ENCODE measurements around the gene TBC1D23. TPM values are rescaled to one million over a fixed set of nuclear protein-coding genes. Genes with fewer than 3 reads are reported as not detected.
"Not testable (repeated sequence)": the region's sequence is repeated elsewhere in the genome, so short reads cannot be mapped to it uniquely, and the experiment has no call there.

Gene TBC1D23
- total RNA-seq, 2 donors from 2014 or later = 18.3 to 23.6 TPM

GRCh38 chr3:100270215-100270583 is 9.4 kb downstream of the TBC1D23 start:
- TF ChIP-seq CTCF (IDR thresholded peaks at IDR 0.05) (no peak), POLR2AphosphoS5 (IDR thresholded peaks at IDR 0.05) (no peak), POLR2A (IDR thresholded peaks at IDR 0.05) (no peak)
- DNase-seq (ENCODE audit: low spot score) = no peak
- Histone ChIP-seq H3K4me1 (replicated peaks) (no peaks in the 10 kb centered on the region), H3K27me3 (replicated peaks; ENCODE audit: insufficient read depth) (no peaks in the 10 kb centered on the region), H3K36me3 (no peaks in the 10 kb centered on the region), H3K27ac (no peak overlapping the region), H3K4me3 (no peak overlapping the region), H3K9me3 (no peaks in the 10 kb centered on the region)
- WGBS = 94% methylated on average over 2 of the region's 2 CpGs
- intact Hi-C loops (cut with DNase I) = no loop called here

GRCh38 chr3:100271522-100271921 is 10.7 kb downstream of the TBC1D23 start:
- Histone ChIP-seq H3K27me3 (replicated peaks; ENCODE audit: insufficient read depth) (no peaks in the 10 kb centered on the region), H3K27ac (no peak overlapping the region), H3K4me3 (no peak overlapping the region), H3K9me3 (no peaks in the 10 kb centered on the region), H3K4me1 (replicated peaks) (no peaks in the 10 kb centered on the region), H3K36me3 (no peaks in the 10 kb centered on the region)
- TF ChIP-seq POLR2A (IDR thresholded peaks at IDR 0.05) (no peak), CTCF (IDR thresholded peaks at IDR 0.05) (no peak), POLR2AphosphoS5 (IDR thresholded peaks at IDR 0.05) (no peak)
- 89% methylated on average over 1 of the region's 1 CpG for WGBS
- intact Hi-C loops (cut with DNase I) = no loop called here
- no peak for DNase-seq (ENCODE audit: low spot score)

- H3K27ac ChIP-seq; H3K27me3 ChIP-seq (replicated peaks; ENCODE audit: insufficient read depth); H3K9me3 ChIP-seq; intact Hi-C loops (cut with DNase I); H3K36me3 ChIP-seq; DNase-seq (ENCODE audit: low spot score); H3K4me3 ChIP-seq; H3K4me1 ChIP-seq (replicated peaks): not testable (repeated sequence)
- WGBS = 75% methylated on average over 13 of the region's 13 CpGs
Observed at GRCh38 chr3:100272797-100273611, 12.2 kb downstream of the TBC1D23 start.

GRCh38 chr3:100274361-100274760 is 13.6 kb downstream of the TBC1D23 start:
- no peak overlapping the region for H3K4me3 ChIP-seq
- 95% methylated on average over 5 of the region's 5 CpGs for WGBS

GRCh38 chr3:100277255-100277800 is 16.5 kb downstream of the TBC1D23 start:
- Histone ChIP-seq H3K9me3 (no peaks in the 10 kb centered on the region), H3K27ac (no peak overlapping the region), H3K4me3 (no peak overlapping the region), H3K4me1 (replicated peaks) (no peaks in the 10 kb centered on the region), H3K36me3 (no peaks in the 10 kb centered on the region), H3K27me3 (replicated peaks; ENCODE audit: insufficient read depth) (no peaks in the 10 kb centered on the region)
- intact Hi-C loops (cut with DNase I) = no loop called here
- 35% methylated on average over 1 of the region's 1 CpG for WGBS
- TF ChIP-seq CTCF (IDR thresholded peaks at IDR 0.05) (no peak), POLR2A (IDR thresholded peaks at IDR 0.05) (no peak), POLR2AphosphoS5 (IDR thresholded peaks at IDR 0.05) (no peak)
- no peak for DNase-seq (ENCODE audit: low spot score)

More at GRCh38 chr3:100274361-100274760, 13.6 kb downstream of the TBC1D23 start:
- intact Hi-C loops (cut with DNase I) = no loop called here
- Histone ChIP-seq H3K27ac (no peak overlapping the region), H3K36me3 (no peaks in the 10 kb centered on the region), H3K9me3 (no peaks in the 10 kb centered on the region), H3K27me3 (replicated peaks; ENCODE audit: insufficient read depth) (no peaks in the 10 kb centered on the region), H3K4me1 (replicated peaks) (no peaks in the 10 kb centered on the region)
- DNase-seq (ENCODE audit: low spot score) = no peak
- TF ChIP-seq CTCF (IDR thresholded peaks at IDR 0.05) (no peak), POLR2AphosphoS5 (IDR thresholded peaks at IDR 0.05) (no peak), POLR2A (IDR thresholded peaks at IDR 0.05) (no peak)
